Suprapubic skin (tissue), 4 donors: ENCODE measurements around the gene ST6GAL2. TPM values are rescaled to one million over a fixed set of nuclear protein-coding genes. Genes with fewer than 3 reads are reported as not detected.

ENCODE experiments used
- DNase-seq, 2 donors: peaks; one replicate each; pipeline ENCODE4 v3.0.0-alpha.2; 2019; ENCODE audit warnings: low spot score in 2 of 2
- H3K27ac ChIP-seq: fragments of 200-600 bp; sonication (generic); one replicate; pipeline ENCODE4 v1.5.1; 2019
- H3K27me3 ChIP-seq: fragments of 200-600 bp; sonication (generic); one replicate; pipeline ENCODE4 v1.5.1; 2019
- H3K36me3 ChIP-seq: fragments of 200-600 bp; sonication (generic); one replicate; pipeline ENCODE4 v1.5.1; 2019
- H3K4me1 ChIP-seq: fragments of 200-600 bp; sonication (generic); one replicate; pipeline ENCODE4 v1.5.1; 2019
- H3K4me3 ChIP-seq: fragments of 200-600 bp; sonication (generic); one replicate; pipeline ENCODE4 v1.5.1; 2019; ENCODE audit warnings: mild to moderate bottlenecking
- H3K9me3 ChIP-seq: fragments of 200-600 bp; sonication (generic); one replicate; pipeline ENCODE4 v1.5.1; 2019
- CTCF ChIP-seq, 2 donors: fragments of 200-600 bp in 1 of 2; fragments of 450-650 bp in 1 of 2; sonication (generic) in 1 of 2; IDR thresholded peaks; one replicate each; pipeline ENCODE4 v1.5.1; 2016 to 2019; ENCODE audit warnings: antibody characterized with exemption in 2 of 2, mild to moderate bottlenecking in 1 of 2, moderate library complexity in 1 of 2
- EP300 ChIP-seq: sonication (generic); formaldehyde crosslinking; IDR thresholded peaks from one replicate; pipeline ENCODE4 v1.6.1; 2017; ENCODE audit warnings: antibody characterized with exemption
- POLR2A ChIP-seq, 2 donors: fragments of 450-650 bp; IDR thresholded peaks; one replicate each; pipeline ENCODE4 v1.6.1; 2017; ENCODE audit warnings: antibody characterized with exemption in 2 of 2, mild to moderate bottlenecking in 2 of 2, moderate library complexity in 2 of 2
- POLR2AphosphoS5 ChIP-seq, 3 donors: sonication (generic); formaldehyde crosslinking; IDR thresholded peaks; one replicate each; pipeline ENCODE4 v1.6.1; 2017; ENCODE audit warnings: antibody characterized with exemption in 3 of 3
- WGBS: methylation state at CpG from one replicate; pipeline ENCODE4 v1.1.5; 2018; 5-methylcytosine and 5-hydroxymethylcytosine counted together
- total RNA-seq, 4 donors: library from RNA; depleted of rRNA; stranded (reverse); fragments of >200 nt; gene quantifications; one replicate each; pipeline ENCODE4 v1.1.0, GENCODE V29; 2016

Gene ST6GAL2
- total RNA-seq, 4 donors from 2014 or later = 0.79 to 5.3 (median 1.3) TPM

DNA sequence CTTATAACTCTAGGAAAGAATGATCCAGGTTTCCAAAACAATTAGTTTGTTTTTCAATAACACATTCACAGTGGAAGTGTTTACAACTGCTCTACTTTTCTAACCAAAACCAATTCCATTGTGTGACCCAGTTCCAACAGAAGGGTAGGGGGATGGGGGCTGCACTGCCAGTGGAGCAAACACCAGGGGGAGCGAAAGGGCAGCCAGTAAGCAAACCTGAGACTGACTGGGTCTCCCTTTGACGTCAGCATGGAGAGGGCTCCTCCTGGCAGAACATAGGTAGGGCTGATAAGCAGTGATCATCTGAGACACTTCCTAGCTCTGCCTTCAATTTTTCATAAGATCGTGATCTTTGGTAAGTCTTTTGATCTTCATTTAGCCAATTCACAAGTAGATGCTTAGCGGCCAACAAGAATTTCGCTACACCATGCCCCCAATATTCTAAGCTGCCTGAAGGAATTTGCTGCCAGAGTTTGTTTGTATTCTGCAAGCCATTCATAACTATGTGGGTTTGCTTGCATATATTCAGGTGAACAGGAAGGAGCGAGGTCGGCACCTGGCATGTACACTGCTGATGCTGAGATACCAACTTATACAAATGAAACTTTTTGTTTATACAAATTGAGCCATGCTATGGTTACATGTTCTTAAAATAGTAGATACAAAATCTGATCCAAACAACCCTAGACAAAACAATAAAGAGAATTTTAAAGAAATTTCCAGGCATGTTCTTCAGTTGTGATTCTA lies 45.9 kb downstream of the ST6GAL2 start:
- Histone ChIP-seq H3K36me3 (no peaks in the 10 kb centered on the region), H3K27ac (no peak overlapping the region), H3K9me3 (no peaks in the 10 kb centered on the region), H3K27me3 (peaks cover 4% of the 10 kb centered on the region), H3K4me3 (no peak overlapping the region), H3K4me1 (peaks cover 20% of the 10 kb centered on the region)
- TF ChIP-seq EP300 (no peak), POLR2AphosphoS5 (IDR thresholded peaks at IDR 0.05) (no peak), CTCF (IDR thresholded peaks at IDR 0.05) (no peak), POLR2A (IDR thresholded peaks at IDR 0.05) (no peak)
- DNase-seq = no peak
- WGBS = 53% methylated on average over 7 of the region's 7 CpGs

- Histone ChIP-seq H3K36me3 (no peaks in the 10 kb centered on the region), H3K27ac (no peak overlapping the region), H3K4me3 (no peak overlapping the region), H3K4me1 (no peaks in the 10 kb centered on the region), H3K27me3 (no peaks in the 10 kb centered on the region), H3K9me3 (no peaks in the 10 kb centered on the region)
- TF ChIP-seq EP300 (no peak), POLR2A (IDR thresholded peaks at IDR 0.05) (no peak), CTCF (IDR thresholded peaks at IDR 0.05) (no peak), POLR2AphosphoS5 (IDR thresholded peaks at IDR 0.05) (no peak)
- 67% methylated on average over 3 of the region's 3 CpGs for WGBS
- no peak for DNase-seq
Observed at GRCh38 chr2:106833256-106833655, 52.7 kb downstream of the ST6GAL2 start.

GRCh38 chr2:106831816-106832569 lies 54.0 kb downstream of the ST6GAL2 start:
- Histone ChIP-seq H3K9me3 (no peaks in the 10 kb centered on the region), H3K4me3 (no peak overlapping the region), H3K27ac (no peak overlapping the region), H3K27me3 (no peaks in the 10 kb centered on the region), H3K36me3 (no peaks in the 10 kb centered on the region), H3K4me1 (no peaks in the 10 kb centered on the region)
- no peak for TF ChIP-seq EP300
- 47% methylated on average over 6 of the region's 6 CpGs for WGBS
- no peak for DNase-seq

GRCh38 chr2:106831241-106831640 lies 54.7 kb downstream of the ST6GAL2 start:
- H3K4me1 ChIP-seq = no peaks in the 10 kb centered on the region
- no peak for TF ChIP-seq POLR2A (IDR thresholded peaks at IDR 0.05)
- no peak for TF ChIP-seq POLR2AphosphoS5 (IDR thresholded peaks at IDR 0.05)
- TF ChIP-seq EP300 = no peak
- TF ChIP-seq CTCF (IDR thresholded peaks at IDR 0.05) = no peak
- no peaks in the 10 kb centered on the region for H3K9me3 ChIP-seq
- 61% methylated on average over 3 of the region's 3 CpGs for WGBS
- H3K4me3 ChIP-seq = no peak overlapping the region
- no peaks in the 10 kb centered on the region for H3K27me3 ChIP-seq
- DNase-seq = no peak
- no peak overlapping the region for H3K27ac ChIP-seq
- H3K36me3 ChIP-seq = no peaks in the 10 kb centered on the region

DNA sequence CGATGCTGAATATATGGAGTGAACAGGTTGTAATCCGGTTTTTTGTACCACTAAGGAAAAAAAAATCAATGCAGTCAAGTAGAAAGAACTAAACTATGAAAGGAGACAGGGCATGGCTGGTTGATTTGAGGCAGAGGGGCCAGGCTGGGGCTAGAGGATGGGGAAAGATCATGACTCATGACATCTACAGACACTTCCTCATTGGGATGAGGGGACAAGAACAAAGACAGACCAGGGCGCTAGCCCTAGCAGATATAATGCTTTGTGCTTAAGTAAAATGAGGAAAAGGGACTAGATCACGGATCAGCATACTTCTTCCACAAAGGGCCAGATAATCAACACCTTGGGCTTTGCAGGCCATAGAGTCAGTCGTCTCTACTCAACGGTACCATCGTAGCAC lies 55.8 kb downstream of the ST6GAL2 start:
- DNase-seq = no peak
- H3K27me3 ChIP-seq = no peaks in the 10 kb centered on the region
- WGBS = 96% methylated on average over 7 of the region's 7 CpGs

More for the DNA sequence above, 55.8 kb downstream of the ST6GAL2 start:
- Histone ChIP-seq H3K4me3 (no peak overlapping the region), H3K36me3 (no peaks in the 10 kb centered on the region), H3K9me3 (peaks cover 3% of the 10 kb centered on the region), H3K27ac (no peak overlapping the region), H3K4me1 (no peaks in the 10 kb centered on the region)
- no peak for TF ChIP-seq POLR2A (IDR thresholded peaks at IDR 0.05)
- TF ChIP-seq CTCF (IDR thresholded peaks at IDR 0.05) = no peak
- no peak for TF ChIP-seq EP300
- TF ChIP-seq POLR2AphosphoS5 (IDR thresholded peaks at IDR 0.05) = no peak
